IMR-90 (cell line): ENCODE results near the gene CD28. TPM values are rescaled to one million over a fixed set of nuclear protein-coding genes. Genes with fewer than 3 reads are reported as not detected.

Experiments used
- ATAC-seq: fragments of 200-7000 bp; cut with Tn5 transposase; 2 replicates; pipeline ENCODE4 v1.9.1; 2020; ENCODE audit warnings: low read depth, mild to moderate bottlenecking, moderate library complexity
- BruUV-seq: library from RNA; stranded (reverse); fragments of 400-500 nt; replicated peaks from 2 replicates; lab custom pipeline; 2021; lab: Mats Ljungman, UMichigan
- CTCF ChIA-PET: fragments of 300-600 bp; formaldehyde crosslinking; extraction: SDS; loops from one replicate; lab custom pipeline; 2021; ENCODE audit warnings: antibody characterized with exemption; lab: Yijun Ruan, JAX
- POLR2A ChIA-PET: fragments of 300-600 bp; sonication (Branson Sonifier 250); formaldehyde crosslinking; loops from one replicate; lab custom pipeline; 2022; ENCODE audit warnings: antibody characterized with exemption; ENCODE audit not compliant: unreplicated experiment; lab: Charles Lee
- DNase-seq: peaks from one replicate; pipeline ENCODE4 v3.0.0; 2013
- H2AFZ ChIP-seq: replicated peaks from 2 replicates; pipeline ENCODE3; 2013; ENCODE audit warnings: low read length, mild to moderate bottlenecking; ENCODE audit not compliant: poor library complexity
- H2AK5ac ChIP-seq: 2 replicates; pipeline ENCODE4 v1.6.1; 2013; ENCODE audit warnings: low read depth, low read length, inconsistent platforms
- H2AK9ac ChIP-seq: replicated peaks from 2 replicates; pipeline ENCODE3; 2013; ENCODE audit warnings: mild to moderate bottlenecking, low read depth, low read length, moderate library complexity; ENCODE audit not compliant: poor library complexity
- H2BK120ac ChIP-seq: 2 replicates; pipeline ENCODE4 v1.6.1; 2013; ENCODE audit warnings: low read depth, low read length, inconsistent platforms
- H2BK15ac ChIP-seq: 3 replicates; pipeline ENCODE4 v1.6.1; 2013; ENCODE audit warnings: low read depth, low read length, inconsistent platforms
- H2BK20ac ChIP-seq: 2 replicates; pipeline ENCODE4 v1.6.1; 2013; ENCODE audit warnings: low read depth, mild to moderate bottlenecking, inconsistent platforms, low read length, moderate library complexity
- H2BK5ac ChIP-seq: 2 replicates; pipeline ENCODE4 v1.6.1; 2013; ENCODE audit warnings: mild to moderate bottlenecking, low read depth, low read length, inconsistent platforms; ENCODE audit not compliant: poor library complexity, severe bottlenecking
- H3K14ac ChIP-seq: replicated peaks from 2 replicates; pipeline ENCODE4 v1.6.1; 2013; ENCODE audit warnings: low read depth, low read length, inconsistent platforms
- H3K18ac ChIP-seq: 2 replicates; pipeline ENCODE4 v1.6.1; 2013; ENCODE audit warnings: low read depth, low read length, control low read depth
- H3K23ac ChIP-seq: 2 replicates; pipeline ENCODE4 v1.6.1; 2013; ENCODE audit warnings: low read depth, low read length, inconsistent platforms
- H3K27ac ChIP-seq: 2 replicates; pipeline ENCODE4 v1.5.1; 2013; ENCODE audit warnings: mild to moderate bottlenecking, control low read depth, low read length; ENCODE audit not compliant: insufficient read depth
- H3K27me3 ChIP-seq: 2 replicates; pipeline ENCODE4 v1.6.1; 2013; ENCODE audit warnings: low read length; ENCODE audit not compliant: control insufficient read depth, insufficient read depth
- H3K36me3 ChIP-seq: 2 replicates; pipeline ENCODE4 v1.6.1; 2013; ENCODE audit warnings: low read length, mixed read lengths; ENCODE audit not compliant: control insufficient read depth, insufficient read depth
- H3K4ac ChIP-seq: 2 replicates; pipeline ENCODE4 v1.6.1; 2013; ENCODE audit warnings: low read depth, low read length, inconsistent platforms
- H3K4me1 ChIP-seq: 2 replicates; pipeline ENCODE4 v1.6.1; 2013; ENCODE audit warnings: low read length, mixed read lengths; ENCODE audit not compliant: control insufficient read depth, insufficient read depth
- H3K4me2 ChIP-seq: 2 replicates; pipeline ENCODE4 v1.6.1; 2013; ENCODE audit warnings: low read depth, mild to moderate bottlenecking, control low read depth, low read length, moderate library complexity
- H3K4me3 ChIP-seq: 2 replicates; pipeline ENCODE4 v1.5.1; 2013; ENCODE audit warnings: low read depth, mild to moderate bottlenecking, control low read depth, low read length, moderate library complexity; ENCODE audit not compliant: insufficient read depth
- H3K56ac ChIP-seq: 2 replicates; pipeline ENCODE4 v1.6.1; 2013; ENCODE audit warnings: low read length, inconsistent platforms; ENCODE audit not compliant: insufficient read depth; ENCODE audit errors: extremely low read depth
- H3K79me1 ChIP-seq, 2 experiments: 2 replicates each; pipeline ENCODE4 v1.6.1; 2013; ENCODE audit warnings: low read length in 2 of 2, inconsistent platforms in 1 of 2, low read depth in 1 of 2
- H3K9ac ChIP-seq: 2 replicates; pipeline ENCODE4 v1.6.1; 2013; ENCODE audit warnings: low read depth, low read length, control low read depth
- H3K9me1 ChIP-seq: 2 replicates; pipeline ENCODE4 v1.6.1; 2013; ENCODE audit warnings: low read length, inconsistent platforms; ENCODE audit not compliant: insufficient read depth
- H3K9me3 ChIP-seq: 2 replicates; pipeline ENCODE4 v1.6.1; 2013; ENCODE audit warnings: low read length; ENCODE audit not compliant: control insufficient read depth, insufficient read depth
- H4K20me1 ChIP-seq: 2 replicates; pipeline ENCODE4 v1.6.1; 2013; ENCODE audit warnings: low read length, inconsistent platforms; ENCODE audit not compliant: insufficient read depth
- H4K5ac ChIP-seq: 2 replicates; pipeline ENCODE4 v1.6.1; 2013; ENCODE audit warnings: mild to moderate bottlenecking, low read depth, low read length, control low read depth
- H4K8ac ChIP-seq, 2 experiments: 2 replicates each; pipeline ENCODE4 v1.6.1; 2013; ENCODE audit warnings: low read depth in 2 of 2, low read length in 2 of 2, control low read depth in 1 of 2, inconsistent platforms in 1 of 2
- H4K91ac ChIP-seq: 2 replicates; pipeline ENCODE4 v1.6.1; 2013; ENCODE audit warnings: low read depth, low read length, inconsistent platforms; ENCODE audit not compliant: insufficient read depth
- BHLHE40 ChIP-seq: fragments of 150-350 bp; IDR thresholded peaks from 2 replicates; pipeline ENCODE4 v1.6.1; 2016; ENCODE audit warnings: mild to moderate bottlenecking, low read depth, low read length
- CEBPB ChIP-seq: IDR thresholded peaks from 2 replicates; pipeline ENCODE4 v1.6.1; 2012; ENCODE audit warnings: low read depth, low read length, improper control_type of control experiment
- CHD1 ChIP-seq: IDR thresholded peaks from 2 replicates; pipeline ENCODE4 v1.6.1; 2012; ENCODE audit warnings: low read depth, low read length, improper control_type of control experiment
- CTCF ChIP-seq: conservative IDR thresholded peaks from 2 replicates; pipeline ENCODE4 v1.5.1; 2012; ENCODE audit warnings: mild to moderate bottlenecking, low read depth, low read length, improper control_type of control experiment
- ELK1 ChIP-seq: fragments of 150-350 bp; IDR thresholded peaks from 2 replicates; pipeline ENCODE4 v1.6.1; 2016; ENCODE audit warnings: low read depth, mild to moderate bottlenecking, low read length, moderate library complexity, borderline replicate concordance
- MAFK ChIP-seq: IDR thresholded peaks from 2 replicates; pipeline ENCODE4 v1.6.1; 2012; ENCODE audit warnings: low read depth, low read length, improper control_type of control experiment
- MAZ ChIP-seq: IDR thresholded peaks from 2 replicates; pipeline ENCODE4 v1.6.1; 2012; ENCODE audit warnings: low read depth, mild to moderate bottlenecking, low read length, improper control_type of control experiment, moderate library complexity, borderline replicate concordance
- MXI1 ChIP-seq: IDR thresholded peaks from 2 replicates; pipeline ENCODE4 v1.6.1; 2012; ENCODE audit warnings: low read depth, mild to moderate bottlenecking, low read length, moderate library complexity, borderline replicate concordance
- NFE2L2 ChIP-seq: fragments of 150-350 bp; IDR thresholded peaks from 2 replicates; pipeline ENCODE4 v1.6.1; 2016; ENCODE audit warnings: low read depth, mild to moderate bottlenecking, low read length
- POLR2A ChIP-seq: IDR thresholded peaks from 2 replicates; pipeline ENCODE4 v1.6.1; 2012; ENCODE audit warnings: mild to moderate bottlenecking, low read depth, low read length
- RAD21 ChIP-seq: IDR thresholded peaks from 2 replicates; pipeline ENCODE4 v1.6.1; 2012; ENCODE audit warnings: low read length, improper control_type of control experiment
- RCOR1 ChIP-seq: IDR thresholded peaks from 2 replicates; pipeline ENCODE4 v1.6.1; 2012; ENCODE audit warnings: mild to moderate bottlenecking, low read length, improper control_type of control experiment; ENCODE audit not compliant: insufficient replicate concordance
- RFX5 ChIP-seq: IDR thresholded peaks from 2 replicates; pipeline ENCODE4 v1.8.0; 2012; ENCODE audit warnings: low read depth, mild to moderate bottlenecking, low read length, moderate library complexity
- SMC3 ChIP-seq: fragments of 150-350 bp; IDR thresholded peaks from 2 replicates; pipeline ENCODE4 v1.6.1; 2016; ENCODE audit warnings: low read depth, mild to moderate bottlenecking, antibody characterized with exemption, low read length, moderate library complexity
- USF2 ChIP-seq: fragments of 150-350 bp; IDR thresholded peaks from 2 replicates; pipeline ENCODE4 v1.6.1; 2017; ENCODE audit warnings: mild to moderate bottlenecking, antibody characterized with exemption, low read length, low read depth
- WGBS, 2 experiments: methylation state at CpG; one replicate each; pipeline versions ENCODE4 v1.1.5 to v1.1.7; 2013; ENCODE audit warnings: missing lambda C conversion rate in 2 of 2; ENCODE audit not compliant: insufficient read length in 1 of 2; ENCODE audit errors: extremely low coverage in 2 of 2; 5-methylcytosine and 5-hydroxymethylcytosine counted together
- dilution Hi-C: fragments of 300-500 bp; cut with HindIII; formaldehyde crosslinking; loops from one replicate; pipeline ENCODE4 v1.14.3; 2018; ENCODE audit warnings: low sequenced_read_pairs; ENCODE audit not compliant: unreplicated experiment
- in situ Hi-C: fragments of 300-500 bp; cut with MboI; formaldehyde crosslinking; loops from 3 replicates; pipeline ENCODE4 v1.14.3; 2019; ENCODE audit warnings: low sequenced_read_pairs, inconsistent platforms, mixed read lengths
- intact Hi-C: fragments of 100-400 bp; cut with micrococcal nuclease; formaldehyde crosslinking; loops from 2 replicates; pipeline ENCODE4 v1.10.0; 2022
- polyA plus RNA-seq, 3 experiments: library from polyadenylated mRNA; depleted of rRNA; stranded (reverse); fragments of >200 nt; gene quantifications; 2 replicates each; pipeline ENCODE4 v1.2.3, GENCODE V29; 2012; ENCODE audit warnings: low replicate concordance in 1 of 3
- total RNA-seq: library from RNA; depleted of rRNA; stranded (reverse); fragments of >200 nt; gene quantifications from 2 replicates; pipeline ENCODE4 v1.2.3, GENCODE V29; 2012

The CD28 gene
- total and polyA plus RNA-seq, 2 of the 4 experiments (the other 2 are of a cell fraction) = not detected

GRCh38 chr2:203678971-203679370 lies 27.5 kb upstream of the CD28 start:
- H3K27me3 ChIP-seq = no peaks in the 10 kb centered on the region
- no peaks in the 10 kb centered on the region for H3K9me3 ChIP-seq
- peaks cover under 1% of the 10 kb centered on the region; the same call in 1 of the 2 replicates for H3K9me1 ChIP-seq
- H2BK120ac ChIP-seq = no peak overlapping the region
- H2AK9ac ChIP-seq = no peak overlapping the region
- no peak overlapping the region for H2AK5ac ChIP-seq
- in situ Hi-C loops (no loop called here), dilution Hi-C loops (no loop called here), intact Hi-C loops (no loop called here)
- H3K4me1 ChIP-seq = peaks cover 8% of the 10 kb centered on the region
- H3K18ac ChIP-seq = no peak overlapping the region
- no peak overlapping the region for H2AFZ ChIP-seq
- BruUV-seq = no TSS peak
- WGBS, 2 experiments = 73% methylated on average over 3 of the region's 3 CpGs; no CpG with 5 or more reads in 1 of the 2 experiments
- no peak for TF ChIP-seq RCOR1
- no peak for TF ChIP-seq POLR2A
- no peak for TF ChIP-seq CHD1
- TF ChIP-seq MAFK = no peak
- no peak for TF ChIP-seq SMC3
- no peak for TF ChIP-seq USF2
- TF ChIP-seq MAZ = no peak
- TF ChIP-seq CTCF = no peak
- TF ChIP-seq BHLHE40 = no peak
- TF ChIP-seq RAD21 = no peak
- no peak for TF ChIP-seq MXI1
- TF ChIP-seq RFX5 = no peak
- TF ChIP-seq ELK1 = no peak
- TF ChIP-seq NFE2L2 = no peak
- no peak for TF ChIP-seq CEBPB
- no peak overlapping the region for H4K8ac ChIP-seq
- no peak overlapping the region; the same call in 1 of the 2 replicates for H3K14ac ChIP-seq
- no peak overlapping the region for H3K56ac ChIP-seq
- no peak overlapping the region for H4K91ac ChIP-seq
- H4K5ac ChIP-seq = no peak overlapping the region
- no peak overlapping the region for H3K4me2 ChIP-seq
- no peak overlapping the region for H3K4ac ChIP-seq
- no peak for ATAC-seq
- H2BK5ac ChIP-seq = no peak overlapping the region
- H3K36me3 ChIP-seq = no peaks in the 10 kb centered on the region
- H3K23ac ChIP-seq = no peak overlapping the region
- no peaks in the 10 kb centered on the region for H3K79me1 ChIP-seq
- ChIA-PET POLR2A (no interaction called here), CTCF (interaction anchor here (0.6 kb wide), 1 partner anchor 1323 kb away, joined by 3 read pairs; no protein-coding TSS in a partner anchor)
- no peak overlapping the region for H3K4me3 ChIP-seq
- DNase-seq = peak; percentile 45
- H3K27ac ChIP-seq = no peak overlapping the region
- H3K9ac ChIP-seq = no peak overlapping the region
- no peak overlapping the region for H2BK15ac ChIP-seq
- H2BK20ac ChIP-seq = no peak overlapping the region
- no peaks in the 10 kb centered on the region for H4K20me1 ChIP-seq
